HCT116 (cell line): ENCODE results near the gene IGFBP6. TPM values are rescaled to one million over a fixed set of nuclear protein-coding genes. Genes with fewer than 3 reads are reported as not detected.

Source experiments
- ATAC-seq: fragments of 200-7000 bp; cut with Tn5 transposase; 2 replicates; pipeline ENCODE4 v1.9.1; 2020; ENCODE audit warnings: mild to moderate bottlenecking, moderate library complexity
- BruUV-seq: library from RNA; stranded (reverse); fragments of 400-500 nt; replicated peaks from 2 replicates; lab custom pipeline; 2021; lab: Mats Ljungman, UMichigan
- CTCF ChIA-PET: fragments of 300-600 bp; sonication (Branson Sonifier 250); formaldehyde crosslinking; loops from one replicate; lab custom pipeline; 2021; ENCODE audit warnings: antibody characterized with exemption; lab: Charles Lee
- POLR2A ChIA-PET: fragments of 300-600, 350-600 bp; sonication (Branson Sonifier 250); formaldehyde crosslinking; loops from one replicate; lab custom pipeline; 2021; ENCODE audit warnings: antibody characterized with exemption; lab: Charles Lee
- RAD21 ChIA-PET, 2 experiments: fragments of 300-600 bp; sonication (Branson Sonifier 250); formaldehyde crosslinking; loops; one replicate each; lab custom pipeline; 2023; ENCODE audit warnings: low total read pairs in 2 of 2; ENCODE audit not compliant: uncharacterized antibody in 2 of 2, unreplicated experiment in 2 of 2, low non-redundant PET in 1 of 2; lab: Charles Lee
- DNase-seq: peaks from one replicate; pipeline ENCODE4 v3.0.0-alpha.2; 2010; ENCODE audit warnings: low read depth, low spot score
- H2AFZ ChIP-seq: fragments of 200-600 bp; shearing (Covaris generic), sonication (generic); 2 replicates; pipeline ENCODE4 v1.6.1; 2017; ENCODE audit warnings: low read depth, mixed run types, mixed read lengths, antibody characterized with exemption, low read length; ENCODE audit not compliant: poor library complexity, severe bottlenecking
- H3K27ac ChIP-seq: 2 replicates; pipeline ENCODE4 v1.5.1; 2012; ENCODE audit warnings: low read depth, low read length
- H3K27me3 ChIP-seq: fragments of 200-600 bp; sonication (generic); 2 replicates; pipeline ENCODE4 v1.6.1; 2016; ENCODE audit warnings: mixed run types, low read length, mixed read lengths; ENCODE audit not compliant: insufficient read depth
- H3K36me3 ChIP-seq, 2 experiments: fragments of 200-500 bp in 1 of 2; fragments of 200-600 bp in 1 of 2; sonication (Bioruptor generic) in 1 of 2; sonication (generic) in 1 of 2; 2 replicates each; pipeline versions ENCODE4 v1.5.1 to v1.6.1; 2014 to 2016; ENCODE audit warnings: low read length in 2 of 2, inconsistent platforms in 1 of 2, mixed read lengths in 1 of 2, mixed run types in 1 of 2; ENCODE audit not compliant: insufficient read depth in 2 of 2, control insufficient read depth in 1 of 2
- H3K4me1 ChIP-seq, 2 experiments: fragments of 200-600 bp in 1 of 2; sonication (generic) in 1 of 2; 2 replicates each; pipeline versions ENCODE4 v1.5.1 to v1.6.1; 2012 to 2017; ENCODE audit warnings: low read length in 2 of 2, inconsistent platforms in 1 of 2, mild to moderate bottlenecking in 1 of 2, mixed read lengths in 1 of 2, mixed run types in 1 of 2, moderate library complexity in 1 of 2; ENCODE audit not compliant: insufficient read depth in 2 of 2, control insufficient read depth in 1 of 2
- H3K4me2 ChIP-seq: fragments of 200-600 bp; sonication (generic); 2 replicates; pipeline ENCODE4 v1.6.1; 2017; ENCODE audit warnings: mixed run types, low read length, mixed read lengths
- H3K4me3 ChIP-seq, 2 experiments: fragments of 200-600 bp in 1 of 2; sonication (generic) in 1 of 2; replicated peaks in 1 of 2; 2 replicates each; pipeline ENCODE4 v1.5.1; 2011 to 2016; ENCODE audit warnings: low read length in 2 of 2, control low read depth in 1 of 2, low read depth in 1 of 2, mild to moderate bottlenecking in 1 of 2, mixed read lengths in 1 of 2, mixed run types in 1 of 2
- H3K79me2 ChIP-seq: fragments of 200-600 bp; sonication (generic); 2 replicates; pipeline ENCODE4 v1.6.1; 2017; ENCODE audit warnings: mild to moderate bottlenecking, mixed run types, low read length, moderate library complexity, mixed read lengths; ENCODE audit not compliant: insufficient read depth
- H3K9ac ChIP-seq: fragments of 200-600 bp; sonication (generic); 2 replicates; pipeline ENCODE4 v1.6.1; 2016; ENCODE audit warnings: low read length, mixed read lengths
- H3K9me2 ChIP-seq: fragments of 200-600 bp; sonication (generic), shearing (Covaris generic); 2 replicates; pipeline ENCODE4 v1.6.1; 2017; ENCODE audit warnings: mixed run types, mild to moderate bottlenecking, moderate library complexity; ENCODE audit not compliant: insufficient read depth
- H3K9me3 ChIP-seq, 2 experiments: fragments of 200-500 bp in 1 of 2; fragments of 200-600 bp in 1 of 2; sonication (Bioruptor generic) in 1 of 2; sonication (generic) in 1 of 2; 2 replicates each; pipeline ENCODE4 v1.6.1; 2014 to 2017; ENCODE audit warnings: low read length in 2 of 2, mixed read lengths in 2 of 2, inconsistent platforms in 1 of 2, low read depth in 1 of 2, mild to moderate bottlenecking in 1 of 2, mixed run types in 1 of 2, moderate library complexity in 1 of 2; ENCODE audit not compliant: control insufficient read depth in 1 of 2, insufficient read depth in 1 of 2
- H4K20me1 ChIP-seq: fragments of 200-600 bp; sonication (generic), shearing (Covaris generic); 2 replicates; pipeline ENCODE4 v1.6.1; 2017; ENCODE audit warnings: mixed run types, mild to moderate bottlenecking, moderate library complexity; ENCODE audit not compliant: insufficient read depth
- ATF3 ChIP-seq: IDR thresholded peaks from 2 replicates; pipeline ENCODE4 v1.6.1; 2012
- CBX3 ChIP-seq: IDR thresholded peaks from 2 replicates; pipeline ENCODE4 v1.6.1; 2012; ENCODE audit warnings: low read depth
- EZH2phosphoT487 ChIP-seq: fragments of 200-600 bp; IDR thresholded peaks from 2 replicates; pipeline ENCODE4 v1.6.1; 2018; ENCODE audit warnings: antibody characterized with exemption, borderline replicate concordance
- FOSL1 ChIP-seq: IDR thresholded peaks from 2 replicates; pipeline ENCODE4 v1.6.1; 2012; ENCODE audit warnings: low read depth
- POLR2AphosphoS5 ChIP-seq: IDR thresholded peaks from 2 replicates; pipeline ENCODE4 v1.6.1; 2011; ENCODE audit warnings: mild to moderate bottlenecking, low read depth, low read length, moderate library complexity
- RAD21 ChIP-seq: IDR thresholded peaks from 2 replicates; pipeline ENCODE4 v1.6.1; 2012; ENCODE audit warnings: low read depth, mild to moderate bottlenecking
- REST ChIP-seq: IDR thresholded peaks from 2 replicates; pipeline ENCODE4 v1.6.1; 2012; ENCODE audit warnings: low read depth
- SIN3A ChIP-seq: IDR thresholded peaks from 2 replicates; pipeline ENCODE4 v1.6.1; 2012; ENCODE audit warnings: low read depth
- SP1 ChIP-seq: IDR thresholded peaks from 2 replicates; pipeline ENCODE4 v1.6.1; 2012; ENCODE audit warnings: low read depth
- SRF ChIP-seq: IDR thresholded peaks from 2 replicates; pipeline ENCODE4 v1.6.1; 2012; ENCODE audit warnings: low read depth
- intact Hi-C: fragments of 100-400 bp; cut with micrococcal nuclease; formaldehyde crosslinking; loops from 2 replicates; pipeline ENCODE4 v1.10.0; 2022
- total RNA-seq: library from RNA; stranded (reverse); gene quantifications from one replicate; pipeline ENCODE4 v1.2.1, GENCODE V29; 2021; ENCODE audit not compliant: unreplicated experiment
- TF ChIP-seq, protein P1 (sequence below): IDR thresholded peaks from 2 replicates; pipeline ENCODE4 v1.6.1; 2012

The IGFBP6 gene
- total RNA-seq, 1 experiment from 2014 or later = 83.4 TPM

- Histone ChIP-seq H3K9me2 (no peaks in the 10 kb centered on the region), H3K79me2 (no peaks in the 10 kb centered on the region)
- CTCF ChIA-PET = no interaction called here
- TF ChIP-seq ATF3 = no peak
- no peak for TF ChIP-seq POLR2AphosphoS5
- TF ChIP-seq FOSL1 = no peak
- no peak for TF ChIP-seq REST
- no peak for TF ChIP-seq SIN3A
- no peak for TF ChIP-seq SP1
- no peak for TF ChIP-seq SRF
- TF ChIP-seq, protein P1, sequence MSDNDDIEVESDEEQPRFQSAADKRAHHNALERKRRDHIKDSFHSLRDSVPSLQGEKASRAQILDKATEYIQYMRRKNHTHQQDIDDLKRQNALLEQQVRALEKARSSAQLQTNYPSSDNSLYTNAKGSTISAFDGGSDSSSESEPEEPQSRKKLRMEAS = no peak
- no peak for TF ChIP-seq RAD21
- TF ChIP-seq EZH2phosphoT487 = no peak
- TF ChIP-seq CBX3 = no peak
- TF ChIP-seq, all 23 proteins: peak for 0
- Histone ChIP-seq H3K27ac (no peak overlapping the region), H3K4me2 (no peak overlapping the region), H4K20me1 (no peaks in the 10 kb centered on the region), H3K36me3 (no peaks in the 10 kb centered on the region), H2AFZ (no peak overlapping the region), H3K4me3 (no peak overlapping the region), H3K4me1 (no peaks in the 10 kb centered on the region), H3K9ac (no peak overlapping the region), H3K9me3 (no peaks in the 10 kb centered on the region), H3K27me3 (no peaks in the 10 kb centered on the region)
- intact Hi-C loops = no loop called here
- DNase-seq (no peak), ATAC-seq (no peak)
- ChIA-PET RAD21 (no interaction called here), POLR2A (no interaction called here)
- no TSS peak for BruUV-seq
Observed at GRCh38 chr12:53145383-53146260, 48.2 kb downstream of the IGFBP6 start.
